ENCODE data around the gene RGL2. TPM values are rescaled to one million over a fixed set of nuclear protein-coding genes. Genes with fewer than 3 reads are reported as not detected.
"Not testable (repeated sequence)": the region's sequence is repeated elsewhere in the genome, so short reads cannot be mapped to it uniquely, and the experiment has no call there.

The RGL2 gene
- polyA plus RNA-seq, 1 donor from 2014 or later, result 120 TPM

DNA sequence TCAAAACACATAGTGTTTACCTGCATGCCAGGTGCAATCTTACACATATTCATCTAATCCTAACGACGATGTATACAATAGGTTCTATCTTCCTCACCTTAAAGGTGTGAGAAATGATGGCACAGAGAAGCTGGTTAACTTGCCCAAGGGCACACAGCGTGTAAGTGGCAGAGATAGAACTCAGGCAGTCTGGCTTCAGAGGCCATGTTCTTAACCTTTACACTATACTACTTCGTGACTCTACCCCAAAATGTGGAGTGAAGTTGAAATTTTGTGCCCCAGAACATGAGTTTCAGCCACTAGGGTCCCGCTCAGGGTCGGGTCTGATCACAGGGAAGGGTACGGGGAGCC lies 27.6 kb downstream of the RGL2 start:
- Histone ChIP-seq H3F3A (ENCODE audit: insufficient read depth, low read length, poor library complexity, severe bottlenecking) (no peaks in the 10 kb centered on the region), H3K4me2 (ENCODE audit: low read length) (peak overlapping the region; percentile 40), H3K36me3 (ENCODE audit: insufficient read depth, low read length) (no peaks in the 10 kb centered on the region)

GRCh38 chr6:33264015-33264414 lies 34.7 kb downstream of the RGL2 start:
- H3K79me2 ChIP-seq (replicated peaks; ENCODE audit: insufficient read depth, low read length), result no peaks in the 10 kb centered on the region
- no peak overlapping the region for H3K4me2 ChIP-seq (ENCODE audit: low read length)
- no peaks in the 10 kb centered on the region for H4K20me1 ChIP-seq (ENCODE audit: insufficient read depth)
- no peak overlapping the region for H3K9ac ChIP-seq (ENCODE audit: low read length)
- no peaks in the 10 kb centered on the region for H3K36me3 ChIP-seq (ENCODE audit: insufficient read depth, low read length)
- no peaks in the 10 kb centered on the region for H3K9me3 ChIP-seq (ENCODE audit: low read length)
- no peaks in the 10 kb centered on the region for H3K9me2 ChIP-seq (ENCODE audit: insufficient read depth, low read length)
- H3K27ac ChIP-seq (ENCODE audit: low read length), result no peak overlapping the region
- H3K4me3 ChIP-seq (ENCODE audit: low read length), result no peak overlapping the region
- H3F3A ChIP-seq (ENCODE audit: insufficient read depth, low read length, poor library complexity, severe bottlenecking), result no peaks in the 10 kb centered on the region
- no peaks in the 10 kb centered on the region for H3K27me3 ChIP-seq (ENCODE audit: insufficient read depth, low read depth, low read length)
- TF ChIP-seq CTCF (IDR thresholded peaks at IDR 0.05; ENCODE audit: poor library complexity, severe bottlenecking), result no peak
- TF ChIP-seq TAF1 (IDR thresholded peaks at IDR 0.05; ENCODE audit: low read depth), result no peak
- H2AFZ ChIP-seq (ENCODE audit: low read depth, low read length), result no peak overlapping the region

More for the DNA sequence above, 27.6 kb downstream of the RGL2 start:
- Histone ChIP-seq H3K9me3 (ENCODE audit: low read length) (no peaks in the 10 kb centered on the region), H3K79me2 (replicated peaks; ENCODE audit: insufficient read depth, low read length) (peaks cover 19% of the 10 kb centered on the region), H3K27me3 (ENCODE audit: insufficient read depth, low read depth, low read length) (no peaks in the 10 kb centered on the region), H2AFZ (ENCODE audit: low read depth, low read length) (peak overlapping the region; percentile 74), H3K9me2 (ENCODE audit: insufficient read depth, low read length) (no peaks in the 10 kb centered on the region), H4K20me1 (ENCODE audit: insufficient read depth) (no peaks in the 10 kb centered on the region), H3K4me3 (ENCODE audit: low read length) (peak overlapping the region; percentile 71), H3K27ac (ENCODE audit: low read length) (peak overlapping the region; percentile 97), H3K9ac (ENCODE audit: low read length) (peak overlapping the region; percentile 86)
- no peak for TF ChIP-seq REST (IDR thresholded peaks at IDR 0.05; ENCODE audit: borderline replicate concordance)
- TF ChIP-seq TAF1 (IDR thresholded peaks at IDR 0.05; ENCODE audit: low read depth), result no peak
- TF ChIP-seq EP300 (conservative IDR thresholded peaks at IDR 0.05; ENCODE audit: poor library complexity, severe bottlenecking), result no peak

GRCh38 chr6:33262490-33262889 lies 36.3 kb downstream of the RGL2 start:
- not testable (repeated sequence) for H3K27ac ChIP-seq (ENCODE audit: low read length); H3K79me2 ChIP-seq (replicated peaks; ENCODE audit: insufficient read depth, low read length); H4K20me1 ChIP-seq (ENCODE audit: insufficient read depth); H3K9ac ChIP-seq (ENCODE audit: low read length); H3K9me3 ChIP-seq (ENCODE audit: low read length); H3K27me3 ChIP-seq (ENCODE audit: insufficient read depth, low read depth, low read length); H3K4me3 ChIP-seq (ENCODE audit: low read length); H3K4me2 ChIP-seq (ENCODE audit: low read length); H3K36me3 ChIP-seq (ENCODE audit: insufficient read depth, low read length); H2AFZ ChIP-seq (ENCODE audit: low read depth, low read length); H3K9me2 ChIP-seq (ENCODE audit: insufficient read depth, low read length); H3F3A ChIP-seq (ENCODE audit: insufficient read depth, low read length, poor library complexity, severe bottlenecking)

DNA sequence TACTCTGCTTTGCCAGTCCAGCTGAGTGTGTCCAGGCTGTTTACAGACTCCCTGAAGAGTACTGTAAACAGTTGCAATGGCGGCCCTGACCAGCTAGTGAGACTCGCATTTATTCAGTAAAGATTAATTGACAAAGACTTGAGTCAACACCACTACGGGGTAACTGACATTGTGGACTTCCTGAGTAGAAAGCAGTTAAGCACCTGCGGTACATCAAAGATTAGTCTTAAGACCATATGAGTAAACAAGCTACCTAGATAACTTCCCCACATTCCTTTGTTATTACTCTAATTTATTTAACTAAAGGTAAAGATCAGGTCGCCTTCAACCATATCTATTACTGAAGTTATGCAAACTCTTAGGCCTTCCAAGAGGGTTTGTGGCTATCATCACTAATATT lies 39.7 kb downstream of the RGL2 start:
- Histone ChIP-seq H3K9ac (ENCODE audit: low read length) (no peak overlapping the region), H2AFZ (ENCODE audit: low read depth, low read length) (no peak overlapping the region), H3F3A (ENCODE audit: insufficient read depth, low read length, poor library complexity, severe bottlenecking) (no peaks in the 10 kb centered on the region), H3K79me2 (replicated peaks; ENCODE audit: insufficient read depth, low read length) (no peaks in the 10 kb centered on the region), H3K27me3 (ENCODE audit: insufficient read depth, low read depth, low read length) (no peaks in the 10 kb centered on the region), H3K9me3 (ENCODE audit: low read length) (no peaks in the 10 kb centered on the region), H3K36me3 (ENCODE audit: insufficient read depth, low read length) (no peaks in the 10 kb centered on the region), H3K27ac (ENCODE audit: low read length) (no peak overlapping the region), H3K4me2 (ENCODE audit: low read length) (no peak overlapping the region), H3K9me2 (ENCODE audit: insufficient read depth, low read length) (no peaks in the 10 kb centered on the region), H4K20me1 (ENCODE audit: insufficient read depth) (no peaks in the 10 kb centered on the region), H3K4me3 (ENCODE audit: low read length) (no peak overlapping the region)
- TF ChIP-seq MXI1 (conservative IDR thresholded peaks at IDR 0.05; ENCODE audit: poor library complexity, severe bottlenecking), result no peak
- TF ChIP-seq CTCF (IDR thresholded peaks at IDR 0.05; ENCODE audit: poor library complexity, severe bottlenecking), result no peak
- no peak for TF ChIP-seq EZH2 (IDR thresholded peaks at IDR 0.05; ENCODE audit: borderline replicate concordance, insufficient read depth, low read length, poor library complexity, severe bottlenecking)
- no peak for TF ChIP-seq POLR2AphosphoS5 (IDR thresholded peaks at IDR 0.05)
- TF ChIP-seq TAF1 (IDR thresholded peaks at IDR 0.05; ENCODE audit: low read depth), result no peak

Measured in neural cell (in vitro differentiated cells).